ENCODE data around the gene RAI1. TPM values are rescaled to one million over a fixed set of nuclear protein-coding genes. Genes with fewer than 3 reads are reported as not detected.
A peak's percentile ranks its signal among the peaks of the same experiment; 100 is the strongest.

Gene RAI1
- total RNA-seq, 1 experiment from 2014 or later, result 12.0 TPM

DNA sequence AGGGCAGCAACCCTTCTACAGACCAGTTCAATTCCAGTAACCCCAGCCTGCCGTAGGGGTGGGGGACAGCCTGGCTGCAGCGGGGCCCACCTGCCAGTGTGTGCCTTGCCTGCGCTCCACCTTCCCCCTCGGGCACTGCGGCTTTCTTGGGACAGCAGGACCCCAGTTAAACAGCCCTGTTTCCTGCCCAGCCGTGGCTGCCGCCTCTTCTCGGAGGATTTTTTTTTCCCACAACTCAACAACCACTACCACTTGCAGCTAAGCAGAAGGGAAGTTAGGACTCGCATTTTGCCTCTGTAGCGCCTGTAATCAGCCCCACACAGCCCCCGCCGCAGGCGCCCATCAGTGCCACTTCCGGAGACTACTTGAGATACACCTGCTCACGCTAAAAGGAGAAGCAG, 76.1 kb downstream of the RAI1 start:
- no peak for DNase-seq (ENCODE audit: low spot score)
- in situ Hi-C loops (cut with HindIII; ENCODE audit: low sequenced_read_pairs), result no loop called here

DNA sequence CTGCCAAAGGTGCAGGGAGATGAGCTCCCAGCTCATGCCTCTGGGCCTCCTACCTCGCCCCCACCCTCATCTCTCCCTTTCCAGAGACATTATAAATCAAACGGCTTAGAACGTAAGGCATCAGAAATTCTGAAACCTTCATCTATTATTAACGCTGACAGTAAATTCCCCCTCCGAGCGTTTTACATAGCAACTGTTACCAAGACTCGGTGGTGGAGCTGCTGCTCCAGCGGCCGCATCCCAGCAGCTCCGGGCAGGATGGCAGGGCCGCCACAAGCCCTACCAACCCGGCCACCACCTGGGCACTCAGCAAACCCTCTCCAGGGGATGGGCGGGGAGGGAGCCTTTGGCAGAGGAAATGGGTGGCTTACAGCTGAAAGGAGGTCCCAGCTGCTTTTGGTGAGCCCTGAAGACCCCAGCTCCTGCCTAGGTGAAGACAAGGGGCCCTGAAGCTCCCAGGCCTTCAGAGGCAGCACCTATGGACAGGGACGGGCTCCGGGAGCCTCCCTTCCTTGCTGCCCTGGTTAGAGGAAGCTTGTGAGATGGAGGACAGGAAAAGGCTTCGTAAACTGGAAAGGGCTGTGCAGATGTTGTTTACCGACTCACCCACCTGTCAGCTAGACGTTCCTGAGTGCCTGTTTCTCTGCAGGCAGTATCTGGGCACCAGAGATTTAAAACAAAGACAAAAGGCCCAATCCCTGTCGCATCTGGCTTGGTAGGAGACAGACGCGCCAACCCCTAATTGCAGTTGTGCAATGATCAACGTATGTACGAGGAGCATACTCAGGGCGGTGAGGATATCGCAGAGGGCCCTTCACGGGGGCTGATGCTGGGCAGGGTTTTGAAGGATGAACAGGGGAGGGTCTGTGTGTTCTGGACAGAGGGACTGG, 76.9 kb downstream of the RAI1 start:
- DNase-seq (ENCODE audit: low spot score), result no peak

DNA sequence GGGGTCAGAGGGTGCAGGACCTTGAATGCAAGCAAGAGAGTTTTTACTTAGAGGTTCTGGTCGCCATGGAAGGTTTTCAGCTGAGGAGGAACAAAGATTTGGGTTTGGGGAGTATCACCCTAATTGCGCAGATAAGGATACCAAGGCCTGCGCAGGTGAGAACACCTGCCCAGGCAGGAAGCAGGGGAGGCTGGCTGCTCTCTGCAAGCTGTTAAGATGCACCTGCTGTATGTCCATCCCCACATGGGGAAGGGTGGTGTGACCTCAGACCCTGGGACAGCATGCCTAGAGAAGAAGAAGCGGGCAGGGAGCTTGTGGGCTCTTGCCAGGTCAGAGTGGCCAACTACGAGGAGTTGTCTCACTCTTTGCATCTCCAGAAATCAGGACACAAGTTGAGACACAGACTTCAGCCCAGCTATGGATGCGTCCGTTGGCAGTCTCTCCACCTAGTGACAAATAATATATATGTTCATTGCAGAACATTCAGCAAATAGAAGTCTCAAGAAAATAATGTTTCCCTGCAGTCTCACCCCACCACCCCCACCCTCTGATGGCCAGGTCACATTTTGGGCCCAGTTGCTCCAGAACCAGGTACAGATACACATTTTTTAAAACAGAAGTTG, 77.8 kb downstream of the RAI1 start:
- DNase-seq (ENCODE audit: low spot score), result no peak
- in situ Hi-C loops (cut with HindIII; ENCODE audit: low sequenced_read_pairs), result no loop called here

More for the DNA sequence above, 76.9 kb downstream of the RAI1 start:
- in situ Hi-C loops (cut with HindIII; ENCODE audit: low sequenced_read_pairs), result no loop called here

DNA sequence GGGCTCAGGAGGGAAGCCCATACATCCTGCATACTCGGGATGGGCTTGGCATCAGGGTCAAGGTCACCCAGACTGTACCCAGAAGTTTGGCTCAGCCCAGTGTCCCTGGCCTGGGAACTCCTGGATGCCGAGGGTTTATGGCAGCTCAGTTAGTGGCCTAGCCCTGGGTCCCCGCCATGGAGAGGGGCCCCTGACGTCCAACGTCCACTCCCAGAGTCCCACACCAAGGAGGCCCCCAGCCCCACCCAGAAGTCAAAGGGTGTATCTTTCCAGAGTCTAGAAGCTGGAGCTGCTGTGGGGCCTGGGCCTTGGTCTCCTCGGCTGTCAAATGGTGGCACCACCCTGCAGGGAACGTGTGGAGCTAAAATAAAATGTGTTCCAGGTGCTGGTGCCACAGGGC, 79.1 kb downstream of the RAI1 start:
- DNase-seq (ENCODE audit: low spot score), result no peak
- in situ Hi-C loops (cut with HindIII; ENCODE audit: low sequenced_read_pairs), result no loop called here

DNA sequence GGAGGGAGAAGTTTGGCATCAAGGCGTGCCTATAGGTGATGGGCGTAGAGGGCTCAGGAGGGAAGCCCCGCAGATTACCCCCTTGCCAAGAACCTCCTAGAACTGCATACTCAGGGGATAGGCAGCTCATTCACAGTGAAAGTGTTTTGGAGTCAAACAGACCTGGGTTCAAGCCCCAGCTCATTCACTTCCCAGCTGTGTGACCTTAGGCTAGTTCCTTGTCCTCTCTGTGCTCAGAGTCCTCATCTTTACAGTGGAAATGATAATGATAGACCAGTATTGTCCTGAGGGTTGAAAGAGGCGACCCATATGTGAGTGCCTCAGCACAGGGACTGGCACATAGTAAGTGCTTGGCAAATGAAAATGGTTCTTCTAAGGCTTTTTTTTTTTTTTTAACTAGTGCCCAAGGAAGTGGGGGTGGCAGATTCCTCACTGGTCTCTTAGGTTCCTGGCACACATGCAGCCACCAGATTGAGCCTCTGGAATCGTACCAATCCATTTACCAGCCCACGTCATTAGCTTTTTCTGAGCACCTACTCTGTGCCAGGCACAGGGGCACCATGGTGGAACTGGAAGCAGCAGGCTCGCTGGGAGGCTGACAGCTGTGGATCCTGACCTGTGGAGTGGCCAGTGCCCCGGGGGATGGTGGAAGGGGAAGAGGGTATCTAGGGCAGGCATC, 79.8 kb downstream of the RAI1 start:
- peak; percentile 70 for DNase-seq (ENCODE audit: low spot score)
- in situ Hi-C loops (cut with HindIII; ENCODE audit: low sequenced_read_pairs), result no loop called here

DNA sequence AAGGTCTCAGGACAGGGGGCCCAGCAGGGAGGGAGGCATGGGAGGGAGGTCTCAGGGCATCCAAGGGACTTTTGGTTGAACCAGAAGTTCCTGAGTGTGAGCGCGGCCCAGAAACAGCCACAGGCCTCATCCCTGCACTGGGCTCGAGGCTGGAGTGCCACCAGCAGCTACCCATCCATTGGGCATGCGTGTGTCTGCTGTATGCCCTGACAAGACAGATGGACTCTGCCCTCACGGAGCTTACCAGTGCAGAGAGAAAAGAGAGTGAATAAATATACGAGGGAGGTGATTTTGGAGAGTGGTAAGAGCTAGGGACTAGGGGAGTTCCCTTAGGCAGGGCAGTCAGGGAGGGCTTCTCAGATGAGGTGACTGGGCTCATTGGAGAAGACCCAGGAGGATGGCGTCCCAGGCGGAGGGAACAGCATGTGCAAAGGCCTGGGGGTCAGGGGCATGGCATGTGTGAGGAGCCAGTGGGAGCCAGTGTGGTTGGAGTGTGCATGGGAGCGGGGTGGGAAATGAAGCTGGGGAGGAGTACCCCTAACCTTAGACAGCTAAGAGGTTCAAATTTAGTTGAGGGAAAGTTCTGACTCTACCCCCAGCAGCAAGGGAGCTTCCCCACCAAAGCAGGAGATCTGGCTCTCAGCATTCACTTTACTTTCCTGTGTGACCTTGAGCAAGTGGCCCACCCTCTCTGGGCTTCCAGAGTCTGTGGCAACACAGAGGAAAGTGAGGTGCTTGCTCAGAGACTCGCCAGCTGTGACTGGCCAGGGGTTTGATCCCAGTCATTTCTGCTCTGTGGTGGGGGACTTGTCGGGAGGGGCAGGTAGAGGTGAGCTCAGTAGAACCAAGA, 80.9 kb downstream of the RAI1 start:
- no peak for DNase-seq (ENCODE audit: low spot score)
- in situ Hi-C loops (cut with HindIII; ENCODE audit: low sequenced_read_pairs), result no loop called here

DNA sequence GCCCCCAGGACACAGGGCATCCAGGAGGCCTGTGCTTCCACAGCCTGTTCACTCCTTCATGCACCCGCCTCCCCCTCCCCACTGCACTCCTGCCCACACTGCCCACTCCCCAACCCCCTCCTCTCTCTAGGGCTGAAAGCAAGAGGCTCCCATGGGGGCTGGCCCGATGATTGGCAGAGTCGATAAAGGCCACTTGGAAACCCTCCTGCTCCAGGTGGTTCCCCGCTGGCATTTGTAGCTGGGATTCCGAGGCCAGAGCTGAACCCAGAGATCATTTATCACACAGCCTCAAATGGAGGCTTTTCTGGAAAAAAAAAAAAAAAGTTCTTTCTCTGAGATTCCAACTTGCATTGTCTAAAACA, 81.5 kb downstream of the RAI1 start:
- in situ Hi-C loops (cut with HindIII; ENCODE audit: low sequenced_read_pairs), result no loop called here
- DNase-seq (ENCODE audit: low spot score), result no peak

DNA sequence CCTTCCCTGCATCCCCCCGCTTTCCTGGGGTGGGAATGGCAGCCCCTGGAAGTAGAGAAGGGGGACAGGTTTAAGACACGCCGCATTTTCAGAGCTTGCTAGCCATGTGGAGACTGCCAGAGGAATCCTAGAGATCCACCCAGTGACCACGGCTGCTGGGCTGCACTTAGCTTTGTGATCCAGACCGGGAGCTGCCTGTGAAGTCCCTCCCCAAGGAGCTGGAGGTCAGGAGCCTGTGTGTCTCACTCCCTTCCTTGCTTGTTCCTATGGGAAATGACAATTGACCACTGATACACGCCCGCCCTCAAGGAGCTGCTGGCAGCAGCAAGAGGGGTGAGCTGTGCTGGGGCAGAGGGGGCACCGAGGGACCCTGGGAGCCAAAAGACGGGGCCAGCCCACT, 81.9 kb downstream of the RAI1 start:
- in situ Hi-C loops (cut with HindIII; ENCODE audit: low sequenced_read_pairs), result no loop called here
- DNase-seq (ENCODE audit: low spot score), result no peak

DNA sequence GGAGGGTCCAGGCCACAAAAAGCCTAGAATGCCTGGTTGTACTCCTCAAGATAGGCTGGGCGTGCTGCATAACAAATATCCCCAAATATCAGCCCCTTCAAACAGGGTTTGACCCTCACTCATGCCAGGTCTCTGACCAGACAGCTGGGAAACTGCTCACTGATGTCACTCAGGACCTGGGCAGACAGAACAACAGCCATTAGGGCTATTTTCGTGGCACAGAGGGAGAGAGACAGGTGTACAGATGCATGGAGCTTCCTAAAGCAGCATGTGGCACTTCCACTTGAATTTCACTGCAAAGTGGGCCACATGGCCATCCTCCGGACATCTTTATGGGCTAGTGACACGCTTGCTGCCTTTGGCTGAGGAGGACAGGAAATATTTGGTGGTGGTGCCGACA, 82.5 kb downstream of the RAI1 start:
- in situ Hi-C loops (cut with HindIII; ENCODE audit: low sequenced_read_pairs), result no loop called here
- DNase-seq (ENCODE audit: low spot score), result no peak

DNA sequence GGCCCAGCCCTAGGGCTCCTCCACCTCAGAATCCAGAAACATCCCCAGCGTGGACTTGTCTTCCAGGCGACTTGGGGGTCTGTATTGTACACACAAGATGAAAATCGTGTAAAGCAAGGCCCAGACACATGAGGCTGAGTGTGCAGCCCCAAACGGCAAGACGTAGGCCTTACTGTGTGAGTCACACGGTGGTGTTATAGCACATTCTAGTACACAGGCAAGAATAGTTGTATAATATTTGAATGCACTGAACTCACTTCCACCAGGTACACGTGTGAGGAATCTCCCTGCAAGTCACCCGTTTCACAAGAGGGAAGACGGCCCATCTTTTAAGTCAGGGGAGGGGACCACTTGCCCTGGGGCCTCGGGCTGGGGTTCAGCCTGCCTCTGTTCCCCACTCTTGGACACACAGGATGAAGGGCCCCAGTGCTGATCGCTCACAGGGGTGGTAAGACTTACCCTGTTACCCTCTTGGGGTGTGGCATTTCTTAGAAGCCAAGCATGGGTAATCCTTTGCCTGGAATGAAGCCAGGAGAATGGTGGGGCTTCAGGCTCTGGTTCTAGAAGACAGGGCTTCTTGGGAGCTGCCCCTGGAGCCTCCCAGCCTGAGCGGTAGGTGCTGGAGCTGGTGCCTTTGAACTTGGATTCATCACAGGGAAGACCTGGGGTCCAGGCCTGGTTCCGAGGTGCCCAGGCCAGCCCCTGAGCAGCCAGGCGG, 84.3 kb downstream of the RAI1 start:
- in situ Hi-C loops (cut with HindIII; ENCODE audit: low sequenced_read_pairs), result no loop called here
- DNase-seq (ENCODE audit: low spot score), result no peak

DNA sequence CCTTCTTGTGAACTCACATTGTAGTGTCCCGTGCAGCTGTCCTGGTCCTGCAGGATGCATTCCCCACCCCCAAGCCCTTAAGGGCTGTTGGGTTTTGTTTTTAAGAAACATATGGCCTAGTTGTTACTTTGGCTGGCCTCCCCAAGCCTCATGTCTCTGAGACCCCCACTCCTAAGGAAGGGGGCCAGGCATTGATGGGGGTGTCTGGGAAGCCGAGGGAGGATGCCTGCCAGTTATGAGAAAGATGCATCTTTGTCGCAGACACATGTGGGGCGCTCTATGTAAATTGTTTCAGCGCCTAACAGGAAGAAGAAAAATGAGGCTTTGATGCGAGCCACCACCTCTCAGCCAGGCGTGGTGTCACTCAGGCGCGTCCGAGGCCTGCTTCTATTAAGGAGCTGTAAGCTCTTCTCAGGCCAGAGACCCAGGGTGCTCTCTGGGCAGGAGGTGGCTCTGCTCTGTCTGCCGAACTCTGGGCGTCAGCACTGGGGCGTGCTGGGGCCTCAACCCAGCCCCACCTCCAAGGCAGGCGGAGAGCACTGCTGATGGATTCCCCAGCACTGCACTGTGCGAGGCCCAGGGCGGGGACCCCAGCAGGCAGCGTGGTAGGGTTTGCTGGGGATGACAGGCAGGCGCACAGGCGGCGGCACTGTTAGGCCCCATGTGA, 85.0 kb downstream of the RAI1 start:
- in situ Hi-C loops (cut with HindIII; ENCODE audit: low sequenced_read_pairs), result no loop called here
- no peak for DNase-seq (ENCODE audit: low spot score)

DNA sequence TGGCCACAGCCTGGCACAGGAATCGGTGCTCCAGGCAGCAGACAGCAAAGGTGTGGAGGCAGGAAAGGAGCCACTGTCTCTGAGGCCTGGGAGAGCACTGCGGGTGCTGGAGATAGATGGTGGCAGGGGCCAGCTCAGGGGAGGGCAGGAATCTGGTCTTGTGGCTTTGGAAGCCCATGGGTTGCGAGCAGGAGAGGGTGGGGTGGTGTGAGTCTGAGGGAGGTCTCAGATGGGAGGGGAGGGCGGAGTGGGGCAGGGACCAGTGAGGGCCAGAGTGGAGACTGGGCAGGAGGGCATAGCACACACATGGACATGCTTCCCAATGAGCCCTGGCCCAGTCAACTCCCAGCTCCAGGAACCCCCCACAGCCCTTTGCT, 85.5 kb downstream of the RAI1 start:
- no peak for DNase-seq (ENCODE audit: low spot score)
- in situ Hi-C loops (cut with HindIII; ENCODE audit: low sequenced_read_pairs), result no loop called here

DNA sequence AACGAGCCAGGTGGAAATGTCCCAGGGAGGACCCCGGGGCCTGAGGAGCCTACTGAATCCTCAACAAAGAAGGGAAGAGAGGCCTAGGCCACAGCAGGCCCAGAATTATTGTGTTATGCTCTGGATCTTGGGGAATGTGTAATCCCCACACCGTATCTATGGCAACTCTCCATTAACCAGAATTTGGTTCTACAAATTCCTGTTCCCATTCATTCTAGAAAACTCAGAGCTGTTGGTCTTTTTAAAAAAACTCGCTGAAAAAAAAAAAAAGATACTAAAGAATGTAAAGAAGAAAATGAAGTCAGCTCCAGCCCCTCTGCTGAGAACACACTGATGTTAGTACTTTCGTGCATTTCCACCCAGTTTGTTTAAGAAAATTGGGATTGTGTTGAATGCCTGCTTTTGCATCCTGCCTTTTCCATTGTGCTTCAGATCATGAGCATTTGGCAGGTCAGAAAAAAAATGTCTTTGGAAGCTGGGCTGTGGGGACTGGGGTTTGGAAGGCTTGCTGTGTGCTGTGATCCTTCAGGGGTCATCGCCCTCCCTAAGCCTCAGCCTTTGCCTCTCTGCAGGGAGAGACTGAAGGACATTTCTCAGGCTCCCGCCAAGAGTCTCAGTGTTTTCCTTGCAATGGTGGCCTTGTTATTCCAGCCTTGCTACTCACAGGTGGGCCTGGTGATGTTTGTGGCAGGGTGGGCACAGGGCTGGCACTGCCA, 86.1 kb downstream of the RAI1 start:
- in situ Hi-C loops (cut with HindIII; ENCODE audit: low sequenced_read_pairs), result no loop called here

DNA sequence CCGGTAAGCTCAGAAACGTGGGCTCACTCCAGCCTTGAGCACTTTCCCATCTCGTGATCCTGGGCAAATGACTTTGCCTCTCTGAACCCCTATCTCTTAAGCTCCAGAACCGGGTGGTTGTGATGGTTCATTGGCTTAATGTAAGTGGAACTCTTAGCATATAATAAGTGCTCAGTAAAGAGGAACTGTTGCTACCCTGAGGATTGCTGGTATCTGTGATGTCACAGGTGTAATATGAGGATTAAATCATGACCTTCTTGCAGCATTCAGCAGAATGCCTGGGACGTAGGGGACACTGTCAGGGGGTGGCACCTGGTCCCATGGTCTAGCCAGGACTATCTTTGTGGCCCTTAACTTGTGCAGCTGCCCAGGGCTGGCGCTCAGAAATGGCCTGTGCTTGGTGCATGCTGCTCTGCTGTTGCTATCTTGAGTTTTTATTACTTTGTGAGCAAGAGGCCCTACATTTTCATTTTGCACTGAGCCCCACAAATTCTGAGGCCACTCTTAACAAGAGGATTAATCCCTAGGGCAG, 86.7 kb downstream of the RAI1 start:
- DNase-seq (ENCODE audit: low spot score), result no peak
- in situ Hi-C loops (cut with HindIII; ENCODE audit: low sequenced_read_pairs), result no loop called here

More for the DNA sequence above, 86.1 kb downstream of the RAI1 start:
- no peak for DNase-seq (ENCODE audit: low spot score)

DNA sequence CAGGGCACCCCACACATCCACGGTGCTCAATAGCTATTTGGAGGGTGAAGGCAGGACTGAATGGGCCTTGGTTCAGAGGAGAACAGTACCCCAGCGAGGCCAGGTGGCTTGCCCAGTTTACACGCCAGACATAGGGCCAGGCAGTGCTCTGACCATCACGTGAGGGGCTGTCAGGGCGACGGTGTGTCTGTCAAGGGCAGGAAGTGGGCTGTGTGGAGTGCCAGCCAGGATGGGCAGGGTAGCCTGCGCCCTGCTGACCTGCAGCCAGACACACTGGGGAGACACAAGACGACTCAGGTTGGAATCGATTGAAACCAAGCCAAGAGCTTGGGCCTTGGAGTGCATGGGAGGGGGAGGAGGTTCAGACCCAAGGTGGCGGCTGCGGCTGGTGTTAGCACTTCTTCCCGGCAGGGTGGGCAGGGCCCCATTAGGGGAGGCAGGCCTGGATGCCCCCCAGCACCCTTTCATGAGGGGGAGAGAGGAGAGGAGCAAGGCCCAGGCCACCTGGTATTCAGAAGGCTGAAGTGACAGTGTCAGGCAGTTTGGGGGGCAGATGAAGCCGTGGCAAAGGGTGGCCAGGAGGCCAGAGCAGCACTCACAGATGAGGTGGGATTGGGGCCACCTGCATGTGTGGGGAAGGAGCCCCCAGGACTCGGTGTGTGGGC, 87.3 kb downstream of the RAI1 start:
- in situ Hi-C loops (cut with HindIII; ENCODE audit: low sequenced_read_pairs), result no loop called here
- DNase-seq (ENCODE audit: low spot score), result no peak

DNA sequence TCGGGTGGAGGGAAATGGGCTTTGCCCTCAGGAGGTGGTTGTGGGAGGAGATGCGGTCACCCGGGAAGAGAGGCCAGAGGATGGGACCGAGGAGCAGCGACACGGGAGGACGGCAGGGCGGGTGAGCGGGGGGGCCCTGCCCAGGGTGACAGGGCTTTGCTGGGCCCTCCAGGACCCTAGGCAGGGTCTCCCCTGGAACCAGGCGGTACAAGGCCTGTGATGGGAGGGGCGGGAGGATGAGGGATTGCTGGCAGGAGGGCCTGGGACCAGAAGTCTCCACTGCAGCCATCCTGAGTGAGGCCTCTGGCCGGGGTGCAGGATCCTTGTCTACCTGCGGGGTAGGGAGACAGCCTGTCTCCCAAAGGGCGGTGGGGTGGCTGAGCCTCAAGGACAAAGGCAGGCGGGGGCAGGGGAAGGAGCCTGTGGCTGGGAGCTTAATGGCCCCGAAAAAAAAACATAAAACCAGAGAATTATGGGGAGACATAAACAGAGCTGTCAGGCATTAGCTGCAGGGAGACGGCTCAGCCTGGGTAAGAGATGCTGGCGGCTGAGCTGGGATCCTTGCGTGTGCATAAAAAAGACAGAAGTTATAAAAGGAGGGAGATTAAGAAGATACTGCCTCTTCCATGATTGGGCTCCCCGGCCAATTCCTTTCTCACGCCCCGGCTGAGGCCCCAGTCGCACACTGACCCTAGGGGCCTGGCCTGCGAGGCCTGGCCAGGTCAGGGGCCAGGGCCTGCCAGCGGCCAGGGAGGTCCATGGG, 88.8 kb downstream of the RAI1 start:
- DNase-seq (ENCODE audit: low spot score), result no peak
- in situ Hi-C loops (cut with HindIII; ENCODE audit: low sequenced_read_pairs), result no loop called here
